ENCODE measurements around the gene SCMH1. TPM values are rescaled to one million over a fixed set of nuclear protein-coding genes. Genes with fewer than 3 reads are reported as not detected.

SCMH1 gene
- total RNA-seq, 1 experiment from 2014 or later: 28.0 TPM

GRCh38 chr1:40986956-40987355 lies 255.2 kb downstream of the SCMH1 start:
- Histone ChIP-seq H3K79me2 (ENCODE audit: insufficient read depth, low read length) (peaks cover 100% of the 10 kb centered on the region), H3K4me2 (ENCODE audit: low read length) (no peak overlapping the region)
- POLR2A ChIA-PET: no interaction called here

More at GRCh38 chr1:40986956-40987355, 255.2 kb downstream of the SCMH1 start:
- no peak for DNase-seq (ENCODE audit: low read depth, low spot score)
- ATAC-seq: no peak
- ChIA-PET RAD21 (ENCODE audit: low non-redundant PET in 1 of 2, low total read pairs in 2 of 2, uncharacterized antibody in 2 of 2, unreplicated experiment in 2 of 2) (no interaction called here), CTCF (no interaction called here)
- H2AFZ ChIP-seq (ENCODE audit: low read depth, low read length, poor library complexity, severe bottlenecking): no peak overlapping the region
- no peak overlapping the region for H3K4me3 ChIP-seq (replicated peaks in 1 of 2; ENCODE audit: low read depth in 1 of 2, low read length in 2 of 2)
- no peaks in the 10 kb centered on the region for H3K9me2 ChIP-seq (ENCODE audit: insufficient read depth)
- TF ChIP-seq ZBTB33 (IDR thresholded peaks at IDR 0.05; ENCODE audit: extremely low read depth, insufficient replicate concordance, low read length) (no peak), JUND (IDR thresholded peaks at IDR 0.05) (no peak), MAX (IDR thresholded peaks at IDR 0.05) (no peak), YY1 (IDR thresholded peaks at IDR 0.05; ENCODE audit: extremely low read depth, insufficient replicate concordance, low read depth, low read length) (no peak), POLR2A (IDR thresholded peaks at IDR 0.05; ENCODE audit: borderline replicate concordance, extremely low read depth, insufficient read depth, insufficient read length) (no peak), EZH2 (IDR thresholded peaks at IDR 0.05) (no peak), CTCF (IDR thresholded peaks at IDR 0.05 in 2 of 3, conservative IDR thresholded peaks at IDR 0.05 in 1 of 3; ENCODE audit: borderline replicate concordance in 1 of 3, insufficient read depth in 1 of 3, low read depth in 2 of 3, low read length in 2 of 3) (no peak)
- no peak overlapping the region for H3K9ac ChIP-seq (ENCODE audit: low read length)
- peaks cover 20% of the 10 kb centered on the region; the same call in 1 of the 2 replicates for H4K20me1 ChIP-seq (ENCODE audit: insufficient read depth)
- H3K27me3 ChIP-seq (ENCODE audit: insufficient read depth, low read length): no peaks in the 10 kb centered on the region
- H3K27ac ChIP-seq (ENCODE audit: low read depth, low read length): no peak overlapping the region
- no TSS peak for BruUV-seq (replicated peaks)
- H3K4me1 ChIP-seq (ENCODE audit: control insufficient read depth in 1 of 2, insufficient read depth in 2 of 2, low read length in 2 of 2): no peaks in the 10 kb centered on the region
- peaks cover 74 to 92% of the 10 kb centered on the region in 2 experiments for H3K36me3 ChIP-seq (ENCODE audit: control insufficient read depth in 1 of 2, insufficient read depth in 2 of 2, low read length in 2 of 2)
- intact Hi-C loops (cut with micrococcal nuclease): no loop called here
- no peaks in the 10 kb centered on the region for H3K9me3 ChIP-seq (ENCODE audit: control insufficient read depth in 1 of 2, insufficient read depth in 1 of 2, low read depth in 1 of 2, low read length in 2 of 2)
